Epithelial cell of proximal tubule (primary cell): ENCODE data around the gene CCDC70. TPM values are rescaled to one million over a fixed set of nuclear protein-coding genes. Genes with fewer than 3 reads are reported as not detected.

Experiments used
- DNase-seq: peaks from one replicate; pipeline ENCODE4 v3.0.0-alpha.2; 2011; ENCODE audit warnings: low read depth
- H3K4me3 ChIP-seq: 2 replicates; pipeline ENCODE4 v1.5.1; 2011; ENCODE audit warnings: low read depth, mild to moderate bottlenecking, low read length
- CTCF ChIP-seq: conservative IDR thresholded peaks from 2 replicates; pipeline ENCODE4 v1.5.1; 2012; ENCODE audit warnings: low read depth, mild to moderate bottlenecking, low read length
- total RNA-seq: library from RNA; depleted of rRNA; stranded (reverse); fragments of >200 nt; gene quantifications from 2 replicates; pipeline ENCODE4 v1.2.3, GENCODE V29; 2015

Gene CCDC70
- total RNA-seq, 1 donor from 2014 or later, result not detected

- DNase-seq, result no peak
- H3K4me3 ChIP-seq, result no peak overlapping the region
- TF ChIP-seq CTCF, result no peak
Measured at GRCh38 chr13:51837016-51837415, 24.8 kb upstream of the CCDC70 start.

- H3K4me3 ChIP-seq, result no peak overlapping the region
- no peak for TF ChIP-seq CTCF
- peak; percentile 32 for DNase-seq
Measured at GRCh38 chr13:51838240-51838846, 23.4 kb upstream of the CCDC70 start.

GRCh38 chr13:51839711-51840540 lies 21.8 kb upstream of the CCDC70 start:
- no peak for DNase-seq
- H3K4me3 ChIP-seq, result no peak overlapping the region
- no peak for TF ChIP-seq CTCF

- no peak overlapping the region for H3K4me3 ChIP-seq
- no peak for DNase-seq
- no peak for TF ChIP-seq CTCF
Measured at GRCh38 chr13:51840917-51841316, 20.9 kb upstream of the CCDC70 start.

- H3K4me3 ChIP-seq, result no peak overlapping the region
- no peak for DNase-seq
- TF ChIP-seq CTCF, result no peak
Measured at GRCh38 chr13:51841732-51842131, 20.0 kb upstream of the CCDC70 start.

GRCh38 chr13:51843529-51843928 lies 18.2 kb upstream of the CCDC70 start:
- no peak overlapping the region for H3K4me3 ChIP-seq
- DNase-seq, result no peak
- no peak for TF ChIP-seq CTCF
